Esophagus muscularis mucosa (tissue), 3 donors: ENCODE data around the gene GTF2I.

ENCODE experiments used
- POLR2A ChIP-seq: fragments of 450-650 bp; IDR thresholded peaks from one replicate; pipeline ENCODE4 v1.6.1; 2017; ENCODE audit warnings: antibody characterized with exemption, moderate library complexity, mild to moderate bottlenecking, low read depth
- POLR2AphosphoS5 ChIP-seq, 2 donors: sonication (generic); formaldehyde crosslinking; IDR thresholded peaks; one replicate each; pipeline ENCODE4 v1.6.1; 2017; ENCODE audit warnings: antibody characterized with exemption in 2 of 2
- TF ChIP-seq, protein P1 (sequence below), 3 experiments: fragments of 200-600 bp in 2 of 3; fragments of 450-650 bp in 1 of 3; sonication (generic) in 2 of 3; IDR thresholded peaks; one replicate each; pipeline ENCODE4 v1.5.1; 2017 to 2019; ENCODE audit warnings: antibody characterized with exemption in 3 of 3, mild to moderate bottlenecking in 2 of 3, moderate library complexity in 1 of 3

DNA sequence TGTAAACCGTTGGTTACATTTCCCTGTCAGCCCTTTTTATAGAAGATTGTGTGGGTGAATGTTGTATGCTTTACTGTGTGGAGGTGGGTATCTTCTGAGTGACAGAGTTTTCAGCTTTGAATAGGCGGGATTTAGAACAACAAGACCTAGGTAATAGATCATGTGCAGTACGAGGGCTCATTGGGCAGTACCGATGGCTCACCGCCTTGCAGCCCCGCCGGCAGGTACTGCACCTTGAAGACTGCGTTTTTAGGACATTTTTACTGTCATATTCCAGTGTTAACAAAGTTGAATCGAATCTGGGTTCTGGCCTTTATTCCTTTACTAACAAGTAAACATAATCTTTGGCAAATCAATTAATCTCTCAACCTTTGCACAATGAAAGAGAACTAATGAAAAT is 60.4 kb downstream of the GTF2I start:
- TF ChIP-seq, protein P1, sequence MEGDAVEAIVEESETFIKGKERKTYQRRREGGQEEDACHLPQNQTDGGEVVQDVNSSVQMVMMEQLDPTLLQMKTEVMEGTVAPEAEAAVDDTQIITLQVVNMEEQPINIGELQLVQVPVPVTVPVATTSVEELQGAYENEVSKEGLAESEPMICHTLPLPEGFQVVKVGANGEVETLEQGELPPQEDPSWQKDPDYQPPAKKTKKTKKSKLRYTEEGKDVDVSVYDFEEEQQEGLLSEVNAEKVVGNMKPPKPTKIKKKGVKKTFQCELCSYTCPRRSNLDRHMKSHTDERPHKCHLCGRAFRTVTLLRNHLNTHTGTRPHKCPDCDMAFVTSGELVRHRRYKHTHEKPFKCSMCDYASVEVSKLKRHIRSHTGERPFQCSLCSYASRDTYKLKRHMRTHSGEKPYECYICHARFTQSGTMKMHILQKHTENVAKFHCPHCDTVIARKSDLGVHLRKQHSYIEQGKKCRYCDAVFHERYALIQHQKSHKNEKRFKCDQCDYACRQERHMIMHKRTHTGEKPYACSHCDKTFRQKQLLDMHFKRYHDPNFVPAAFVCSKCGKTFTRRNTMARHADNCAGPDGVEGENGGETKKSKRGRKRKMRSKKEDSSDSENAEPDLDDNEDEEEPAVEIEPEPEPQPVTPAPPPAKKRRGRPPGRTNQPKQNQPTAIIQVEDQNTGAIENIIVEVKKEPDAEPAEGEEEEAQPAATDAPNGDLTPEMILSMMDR (IDR thresholded peaks at IDR 0.05), result no peak
- TF ChIP-seq POLR2A, result no peak
- no peak for TF ChIP-seq POLR2AphosphoS5 (IDR thresholded peaks at IDR 0.05)
